B cell (primary cell): ENCODE results near the gene HFE.

Source experiments
- CTCF ChIP-seq: fragments of 200-600 bp; IDR thresholded peaks from one replicate; pipeline ENCODE4 v1.8.0; 2022; ENCODE audit warnings: antibody characterized with exemption, mild to moderate bottlenecking
- EZH2 ChIP-seq: IDR thresholded peaks from 2 replicates; pipeline ENCODE4 v1.6.1; 2012; ENCODE audit warnings: borderline replicate concordance, low read depth, mild to moderate bottlenecking, moderate library complexity, low read length; ENCODE audit not compliant: insufficient read depth, poor library complexity, severe bottlenecking

DNA sequence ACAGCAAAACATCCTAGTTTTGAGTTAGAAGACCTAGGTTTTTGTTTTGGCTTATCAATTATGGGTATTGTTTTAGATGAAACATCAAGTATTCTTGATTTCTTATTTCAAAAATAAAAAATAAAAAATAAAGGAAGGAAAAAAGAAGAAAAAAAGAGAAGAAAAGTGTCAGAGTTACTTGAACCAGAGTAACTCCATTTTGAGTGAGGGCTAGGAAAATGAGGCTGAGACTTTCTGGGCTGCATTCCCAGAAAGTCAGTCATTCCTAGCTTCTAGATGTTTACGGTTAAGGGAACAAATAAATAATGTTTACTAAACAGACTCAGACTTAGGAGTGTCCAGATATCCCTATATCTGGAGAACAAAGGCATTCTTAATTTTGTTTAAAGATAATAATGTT, 45.3 kb upstream of the HFE start:
- TF ChIP-seq CTCF = no peak
- TF ChIP-seq EZH2 = no peak
